C4-2B (cell line): ENCODE data around the gene METTL26.

Experiments
- ZFX ChIP-seq: fragments of 450-650 bp; IDR thresholded peaks from 2 replicates; pipeline ENCODE4 v1.6.1; 2017
- TF ChIP-seq, protein P1 (sequence below): fragments of 450-650 bp; conservative IDR thresholded peaks from 2 replicates; pipeline ENCODE4 v1.5.1; 2017; ENCODE audit warnings: mild to moderate bottlenecking

DNA sequence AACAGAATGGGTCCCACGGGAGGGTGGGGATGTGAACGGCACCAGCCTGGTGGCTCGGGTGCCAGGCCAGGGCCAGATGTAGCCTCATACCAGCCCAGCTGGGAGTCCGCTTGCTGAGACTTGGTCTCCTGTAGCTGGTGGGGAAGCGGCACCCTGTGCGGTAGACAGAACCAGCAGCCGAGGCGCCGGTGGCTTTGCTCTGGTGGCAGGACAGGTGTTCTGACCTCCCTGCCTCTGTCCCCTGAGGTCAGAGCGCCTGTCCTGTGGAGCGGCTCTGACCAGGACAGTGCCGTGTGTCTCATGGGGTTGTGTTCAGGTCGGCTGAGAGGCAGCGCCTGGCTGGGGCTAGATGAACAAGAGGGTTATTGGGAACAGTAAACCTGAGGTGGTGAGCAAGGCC is 26.1 kb downstream of the METTL26 start:
- TF ChIP-seq, protein P1, sequence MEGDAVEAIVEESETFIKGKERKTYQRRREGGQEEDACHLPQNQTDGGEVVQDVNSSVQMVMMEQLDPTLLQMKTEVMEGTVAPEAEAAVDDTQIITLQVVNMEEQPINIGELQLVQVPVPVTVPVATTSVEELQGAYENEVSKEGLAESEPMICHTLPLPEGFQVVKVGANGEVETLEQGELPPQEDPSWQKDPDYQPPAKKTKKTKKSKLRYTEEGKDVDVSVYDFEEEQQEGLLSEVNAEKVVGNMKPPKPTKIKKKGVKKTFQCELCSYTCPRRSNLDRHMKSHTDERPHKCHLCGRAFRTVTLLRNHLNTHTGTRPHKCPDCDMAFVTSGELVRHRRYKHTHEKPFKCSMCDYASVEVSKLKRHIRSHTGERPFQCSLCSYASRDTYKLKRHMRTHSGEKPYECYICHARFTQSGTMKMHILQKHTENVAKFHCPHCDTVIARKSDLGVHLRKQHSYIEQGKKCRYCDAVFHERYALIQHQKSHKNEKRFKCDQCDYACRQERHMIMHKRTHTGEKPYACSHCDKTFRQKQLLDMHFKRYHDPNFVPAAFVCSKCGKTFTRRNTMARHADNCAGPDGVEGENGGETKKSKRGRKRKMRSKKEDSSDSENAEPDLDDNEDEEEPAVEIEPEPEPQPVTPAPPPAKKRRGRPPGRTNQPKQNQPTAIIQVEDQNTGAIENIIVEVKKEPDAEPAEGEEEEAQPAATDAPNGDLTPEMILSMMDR: no peak
- TF ChIP-seq ZFX: no peak
